ENCODE measurements around the gene SYT7.
A peak's percentile ranks its signal among the peaks of the same experiment; 100 is the strongest.

The SYT7 gene

GRCh38 chr11:61607426-61607825 lies 26.6 kb upstream of the SYT7 start:
- no peak for TF ChIP-seq CTCF (IDR thresholded peaks at IDR 0.05; ENCODE audit: low read depth, low read length)
- no peak for DNase-seq (ENCODE audit: extremely low read depth, low read depth)

- no peak for TF ChIP-seq CTCF (IDR thresholded peaks at IDR 0.05; ENCODE audit: low read depth, low read length)
- no peak for DNase-seq (ENCODE audit: extremely low read depth, low read depth)
Observed at GRCh38 chr11:61603667-61604066, 22.8 kb upstream of the SYT7 start.

GRCh38 chr11:61602775-61603569 lies 22.1 kb upstream of the SYT7 start:
- no peak for TF ChIP-seq CTCF (IDR thresholded peaks at IDR 0.05; ENCODE audit: low read depth, low read length)
- peak; percentile 89 for DNase-seq (ENCODE audit: extremely low read depth, low read depth)

- TF ChIP-seq CTCF (IDR thresholded peaks at IDR 0.05; ENCODE audit: low read depth, low read length), result no peak
- no peak for DNase-seq (ENCODE audit: extremely low read depth, low read depth)
Observed at GRCh38 chr11:61601512-61601911, 20.6 kb upstream of the SYT7 start.

- no peak for DNase-seq (ENCODE audit: extremely low read depth, low read depth)
- TF ChIP-seq CTCF (IDR thresholded peaks at IDR 0.05; ENCODE audit: low read depth, low read length), result no peak
Observed at GRCh38 chr11:61599968-61600710, 19.3 kb upstream of the SYT7 start.

GRCh38 chr11:61598886-61599868 lies 18.3 kb upstream of the SYT7 start:
- no peak for TF ChIP-seq CTCF (IDR thresholded peaks at IDR 0.05; ENCODE audit: low read depth, low read length)
- no peak for DNase-seq (ENCODE audit: extremely low read depth, low read depth)

Data from AG09319 (cell line).